C4-2B (cell line): ENCODE measurements around the gene EFCAB6.

ENCODE experiments used
- CTCF ChIP-seq: fragments of 450-650 bp; conservative IDR thresholded peaks from 2 replicates; pipeline ENCODE4 v1.5.1; 2017; ENCODE audit warnings: mild to moderate bottlenecking
- ZFX ChIP-seq: fragments of 450-650 bp; IDR thresholded peaks from 2 replicates; pipeline ENCODE4 v1.6.1; 2017

GRCh38 chr22:43600265-43600664, 211.8 kb downstream of the EFCAB6 start:
- TF ChIP-seq CTCF (no peak), ZFX (no peak)
